HTERT RPE-1 (cell line): ENCODE data around the gene ARFGEF3.

Source experiments
- in situ Hi-C: fragments of 300-500 bp; cut with MboI; formaldehyde crosslinking; loops from 4 replicates; pipeline ENCODE4 v1.14.3; 2020; ENCODE audit warnings: low sequenced_read_pairs

The ARFGEF3 gene

DNA sequence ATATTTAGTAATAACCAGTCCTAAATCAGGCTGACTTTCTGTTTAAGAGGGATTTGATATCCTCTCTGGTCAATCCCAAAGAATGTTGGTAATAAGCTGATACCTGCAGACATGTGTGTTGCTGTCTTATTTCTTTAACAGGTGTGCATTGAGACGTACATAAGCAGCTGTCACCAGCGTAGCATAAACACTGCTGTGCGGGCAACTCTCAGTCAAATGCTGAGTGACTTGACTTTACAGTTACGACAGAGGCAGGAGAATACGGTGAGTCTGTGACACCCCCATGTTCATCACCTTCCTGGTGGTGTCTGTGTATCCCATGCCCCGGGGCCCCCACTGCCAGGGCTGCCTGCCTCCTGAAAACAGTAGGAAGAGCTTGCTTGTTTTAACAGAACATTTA lies 76.6 kb downstream of the ARFGEF3 start:
- in situ Hi-C loops = no loop called here

DNA sequence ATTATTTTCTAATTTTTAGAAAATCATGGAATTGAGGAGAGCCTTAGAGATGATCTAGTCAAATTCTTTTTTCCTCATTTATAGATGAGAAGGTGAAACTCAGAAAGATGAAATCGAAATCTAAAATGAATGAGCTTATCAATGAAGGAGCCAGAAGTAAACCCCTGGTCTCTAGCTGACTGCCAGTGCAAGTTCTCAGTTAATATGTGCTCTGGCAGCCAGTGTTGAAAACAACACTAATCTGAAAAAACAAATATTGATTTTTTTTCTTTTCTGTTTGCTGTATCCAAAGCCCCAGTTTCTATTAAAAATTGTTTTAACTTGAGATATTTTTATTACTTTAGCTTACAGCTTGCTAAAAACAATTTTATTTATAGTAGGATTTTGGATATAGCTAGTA lies 78.0 kb downstream of the ARFGEF3 start:
- in situ Hi-C loops = no loop called here

DNA sequence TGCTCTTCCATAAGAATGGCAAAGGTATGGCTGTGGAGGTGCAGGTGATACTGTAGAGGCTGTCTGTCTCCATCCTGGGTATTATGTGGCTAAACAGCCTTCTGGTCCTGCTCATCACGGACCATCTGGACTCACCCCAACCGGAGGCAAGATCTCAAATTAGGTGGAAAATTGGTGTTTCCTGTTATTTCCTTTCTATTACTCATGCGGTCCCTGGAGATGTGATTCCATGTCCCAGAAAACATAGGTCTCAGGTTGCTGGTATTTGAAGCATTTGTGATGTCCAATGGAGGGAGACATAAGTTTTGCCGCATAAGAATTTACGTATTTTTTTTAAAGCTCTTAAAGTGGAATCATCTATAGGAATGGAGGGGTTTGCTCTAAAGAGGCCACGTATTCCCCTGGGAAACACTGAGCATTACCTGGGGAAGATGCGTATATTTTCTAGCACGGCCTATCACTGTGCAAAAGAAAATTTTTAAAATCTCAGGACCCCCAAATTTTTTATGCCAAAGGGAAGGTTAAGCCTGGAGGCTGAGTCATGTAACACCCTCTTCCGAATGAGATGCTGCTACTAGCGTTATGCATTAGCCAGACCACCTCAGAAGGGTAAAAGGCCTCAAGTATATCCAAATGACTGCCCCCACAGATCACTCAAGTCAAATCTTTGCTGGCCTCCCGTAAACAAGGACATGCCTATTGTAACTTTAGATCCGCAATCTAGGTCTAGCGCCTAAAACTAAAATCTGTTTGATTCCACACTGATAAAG lies 78.9 kb downstream of the ARFGEF3 start:
- in situ Hi-C loops = no loop called here

DNA sequence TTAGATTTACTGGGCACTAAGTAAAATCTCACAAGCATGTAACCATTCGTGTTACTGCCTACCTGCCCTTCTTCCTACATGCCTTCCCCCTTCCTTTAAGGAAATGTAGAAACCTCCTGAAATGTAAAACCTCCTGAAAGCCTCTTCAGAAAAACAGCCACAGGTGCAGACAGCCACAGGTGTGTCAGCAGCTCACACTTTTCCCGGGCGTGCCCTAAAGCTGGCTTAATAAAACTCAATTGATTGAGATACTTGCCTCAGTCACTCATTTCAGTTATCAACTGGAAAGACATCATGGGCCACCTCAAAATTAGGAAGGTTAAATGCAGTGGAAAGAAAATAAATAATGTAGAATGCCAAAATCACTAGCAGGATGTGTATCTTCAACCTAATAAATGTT lies 79.6 kb downstream of the ARFGEF3 start:
- in situ Hi-C loops = no loop called here

DNA sequence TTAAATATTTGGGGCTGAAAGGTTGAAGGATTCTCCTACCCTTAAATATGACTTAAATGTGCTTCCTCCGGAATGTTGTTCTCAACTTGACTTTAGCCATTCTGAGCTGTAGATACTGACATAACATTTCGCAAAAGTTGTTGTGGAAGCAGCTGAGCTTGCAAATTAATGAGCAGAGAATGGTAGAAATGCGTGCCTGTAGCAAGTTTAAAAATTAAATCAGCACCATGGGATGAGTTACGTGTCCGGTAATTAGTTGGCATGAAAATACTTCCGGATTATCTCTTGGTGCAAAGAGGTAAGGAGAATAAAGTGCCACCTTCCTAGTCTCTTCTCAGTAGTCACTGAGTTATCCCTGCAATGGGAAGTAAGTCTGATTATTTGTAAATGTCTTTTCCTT lies 80.2 kb downstream of the ARFGEF3 start:
- in situ Hi-C loops = no loop called here

DNA sequence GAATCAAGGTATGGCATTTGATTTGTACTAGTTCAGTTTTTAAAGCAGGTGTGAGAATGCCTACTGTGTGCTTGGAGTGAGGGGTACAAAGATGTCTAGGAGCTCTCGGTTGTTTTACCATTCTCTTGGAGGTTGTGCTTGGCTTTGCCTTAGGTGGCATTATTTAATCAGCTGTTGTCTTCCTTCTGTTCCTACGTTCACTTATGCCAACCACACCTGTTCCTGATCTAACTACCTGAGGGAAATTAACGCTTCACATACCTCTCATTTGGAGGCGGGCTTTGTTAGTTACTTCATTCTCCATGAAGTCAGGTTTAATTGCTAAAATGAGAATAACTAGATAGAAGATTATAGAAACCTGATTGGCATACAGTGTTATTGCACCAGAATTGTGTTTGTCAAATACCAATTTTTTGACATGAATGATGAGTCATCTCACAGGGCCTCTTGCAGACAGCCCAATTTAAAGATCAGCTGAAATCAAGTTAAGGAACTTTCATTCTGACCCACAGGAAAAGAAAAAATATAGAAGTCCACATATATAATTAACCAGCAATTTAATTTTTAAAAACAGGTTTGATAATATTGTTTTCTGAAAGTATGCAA lies 81.4 kb downstream of the ARFGEF3 start:
- in situ Hi-C loops = no loop called here

DNA sequence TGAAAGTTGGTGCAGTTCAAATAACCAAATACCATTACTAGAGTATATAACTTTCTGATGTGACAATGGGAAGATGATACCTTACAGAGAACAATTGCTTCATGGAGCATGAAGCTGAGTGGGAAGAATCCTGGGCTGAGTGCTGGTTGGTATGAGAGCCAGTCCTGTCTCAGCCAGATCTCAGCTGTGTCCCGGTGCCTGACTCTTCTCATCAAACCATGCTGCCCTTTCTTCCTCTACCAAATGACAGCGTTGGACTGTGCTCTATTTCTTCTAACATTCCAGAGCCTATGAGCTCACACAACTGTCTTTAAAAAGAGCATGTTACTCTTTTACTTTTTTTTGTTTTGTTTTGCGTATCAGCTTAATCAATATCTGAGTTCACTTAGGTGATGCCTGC lies 84.0 kb downstream of the ARFGEF3 start:
- in situ Hi-C loops = no loop called here

DNA sequence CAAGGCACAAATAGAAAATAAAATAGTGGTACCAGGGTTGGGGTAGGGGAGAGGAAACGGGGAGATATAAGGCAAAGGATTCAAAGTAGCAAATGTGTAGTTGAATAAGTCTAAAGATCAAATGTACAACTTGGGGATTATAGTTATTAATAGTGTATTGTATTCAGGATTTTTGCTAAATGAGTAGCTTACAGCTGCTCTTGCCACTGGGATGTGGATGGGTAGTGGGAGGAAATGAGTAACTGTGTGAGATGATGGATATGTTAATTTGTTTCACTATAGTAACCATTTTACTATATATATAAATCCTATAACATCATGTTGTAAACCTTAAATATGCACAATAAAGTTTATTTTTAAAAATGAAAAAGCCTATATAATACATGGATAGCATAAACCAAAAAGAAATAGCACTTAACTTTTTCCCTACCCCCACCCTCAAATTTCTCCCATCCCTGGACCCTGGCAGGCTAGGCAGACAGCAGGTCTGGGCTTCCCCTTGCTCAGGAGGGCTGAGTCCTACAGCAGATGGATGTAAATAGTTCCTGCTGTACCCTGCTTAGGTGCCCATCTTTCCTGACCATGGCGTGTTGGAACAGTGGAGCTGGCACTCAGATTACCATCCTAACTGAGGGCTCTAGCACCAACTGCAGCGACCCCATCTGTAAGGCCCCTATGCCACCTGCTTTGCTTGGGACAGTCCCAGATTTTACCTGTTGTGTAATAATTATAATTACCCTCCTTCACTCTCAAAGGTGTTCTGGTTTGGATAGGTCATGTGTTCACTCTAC lies 85.1 kb downstream of the ARFGEF3 start:
- in situ Hi-C loops = no loop called here

DNA sequence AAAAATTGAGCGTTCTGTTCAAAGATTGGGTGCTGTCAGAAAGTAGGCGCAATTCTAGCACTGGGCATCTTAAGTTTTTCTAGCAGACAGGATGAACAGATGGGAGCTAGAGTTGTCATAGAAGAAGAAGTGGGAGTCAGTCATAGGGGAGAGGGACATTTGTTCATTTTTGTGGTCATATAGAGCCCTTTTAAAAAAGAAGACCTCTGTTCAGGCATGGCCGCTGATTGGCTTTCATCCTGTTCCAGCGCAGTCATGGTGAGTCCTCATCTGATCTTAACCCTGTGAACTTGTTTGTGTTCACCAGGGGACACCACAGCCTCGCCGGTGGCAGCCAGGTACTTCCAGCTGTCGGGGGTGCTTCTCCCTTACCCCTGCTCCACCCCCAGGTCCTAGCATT lies 86.3 kb downstream of the ARFGEF3 start:
- in situ Hi-C loops = no loop called here

DNA sequence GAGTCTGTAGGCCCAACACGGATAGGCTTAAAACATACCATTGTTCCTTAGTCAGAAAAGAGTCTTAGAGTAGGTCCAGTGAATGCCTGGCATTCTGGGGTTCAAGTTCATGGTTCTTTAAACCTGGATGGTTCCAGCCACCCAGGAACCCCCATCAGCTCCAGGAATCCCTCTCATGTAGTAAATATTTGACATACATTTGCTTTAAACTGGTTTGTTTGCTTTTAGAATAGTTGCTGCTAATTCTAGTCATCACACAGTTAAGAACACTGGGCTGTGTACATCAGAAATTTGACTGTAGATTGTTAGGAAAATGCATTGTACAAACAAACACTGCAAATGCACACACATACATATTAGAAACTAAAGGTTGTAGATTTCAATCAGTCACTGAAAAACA lies 87.1 kb downstream of the ARFGEF3 start:
- in situ Hi-C loops = no loop called here

DNA sequence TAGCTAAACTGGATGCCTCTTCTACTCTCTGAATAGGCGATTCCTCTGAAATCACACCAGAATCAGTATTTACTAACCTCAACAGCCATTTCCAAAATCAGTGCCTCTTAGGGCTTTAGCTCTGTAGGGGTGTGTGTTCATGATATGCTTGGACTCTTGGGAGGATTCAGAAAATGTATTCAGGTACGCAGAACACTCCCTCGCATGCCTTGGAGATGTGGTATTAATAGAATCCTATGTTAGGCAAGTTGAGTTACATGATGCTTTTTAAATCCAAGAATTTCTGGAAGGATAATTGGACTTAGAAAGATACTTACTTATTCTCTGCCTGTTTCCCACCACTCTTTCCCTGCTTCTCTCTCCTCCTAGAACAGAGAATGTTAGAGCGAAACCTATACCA lies 88.3 kb downstream of the ARFGEF3 start:
- in situ Hi-C loops = no loop called here

DNA sequence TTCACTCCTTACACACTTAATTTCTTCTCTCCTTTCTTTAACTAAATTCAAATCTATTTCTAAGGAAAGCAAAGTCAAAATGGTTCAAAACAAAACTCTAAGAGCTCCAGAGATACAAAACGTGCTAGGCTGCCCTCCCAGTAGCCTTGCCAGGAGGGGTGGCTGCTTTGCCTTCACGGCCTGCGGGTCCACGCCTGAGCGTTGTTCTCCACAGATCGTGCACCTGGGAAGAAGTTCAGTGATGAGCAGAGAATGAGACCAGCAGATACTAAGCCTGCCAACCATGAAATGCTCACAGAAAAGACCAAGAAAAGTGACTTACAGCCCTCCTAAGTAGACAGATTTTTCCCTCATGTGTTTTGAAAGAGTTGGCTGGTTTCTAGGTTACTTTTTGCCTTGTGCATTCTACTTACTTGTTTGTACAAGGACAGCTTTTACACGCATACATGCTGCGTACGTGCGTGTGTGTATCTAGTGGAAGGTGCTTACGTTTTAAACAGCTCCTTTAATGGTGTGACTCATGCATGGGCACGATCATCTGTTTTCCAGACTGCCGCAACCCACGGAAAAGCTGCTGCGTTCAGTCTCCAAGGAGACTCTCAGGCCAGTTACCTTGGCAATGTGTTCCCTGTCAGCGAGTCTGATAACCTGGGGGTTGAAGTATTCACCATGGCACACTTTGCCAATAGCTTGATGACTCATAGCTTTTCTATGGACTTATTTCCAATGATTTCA lies 88.9 kb downstream of the ARFGEF3 start:
- in situ Hi-C loops = no loop called here

DNA sequence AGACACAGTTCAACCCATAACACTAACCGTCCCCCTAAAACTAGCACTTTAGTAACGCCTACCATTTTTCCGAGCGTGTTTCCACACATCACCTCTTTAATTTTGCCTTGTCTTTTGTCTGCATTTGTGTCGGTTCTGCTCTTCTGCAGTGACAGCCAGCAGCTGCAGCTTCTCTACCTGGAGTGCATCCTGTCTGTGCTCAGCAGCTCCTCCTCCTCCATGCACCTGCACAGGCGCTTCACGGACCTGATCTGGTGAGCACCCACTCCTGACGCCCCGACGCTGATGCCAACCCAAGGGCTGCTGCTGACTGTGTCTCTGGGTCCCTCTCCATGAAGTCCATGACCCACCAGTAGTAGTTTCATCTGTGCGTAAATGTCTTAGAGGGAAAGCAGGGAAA lies 92.0 kb downstream of the ARFGEF3 start:
- in situ Hi-C loops = no loop called here

DNA sequence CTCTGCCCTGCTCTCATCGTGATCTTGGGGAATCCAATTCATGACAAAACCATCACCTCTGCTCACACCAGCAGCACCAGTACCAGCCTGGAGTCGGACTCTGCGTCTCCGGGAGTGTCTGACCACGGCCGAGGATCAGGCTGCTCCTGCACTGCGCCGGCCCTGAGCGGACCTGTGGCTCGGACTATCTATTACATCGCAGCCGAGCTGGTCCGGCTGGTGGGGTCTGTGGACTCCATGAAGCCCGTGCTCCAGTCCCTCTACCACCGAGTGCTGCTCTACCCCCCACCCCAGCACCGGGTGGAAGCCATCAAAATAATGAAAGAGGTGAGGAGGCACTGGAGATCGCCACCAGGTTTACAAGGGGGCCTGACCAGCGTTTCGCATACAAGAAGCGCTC lies 93.7 kb downstream of the ARFGEF3 start:
- in situ Hi-C loops = no loop called here

DNA sequence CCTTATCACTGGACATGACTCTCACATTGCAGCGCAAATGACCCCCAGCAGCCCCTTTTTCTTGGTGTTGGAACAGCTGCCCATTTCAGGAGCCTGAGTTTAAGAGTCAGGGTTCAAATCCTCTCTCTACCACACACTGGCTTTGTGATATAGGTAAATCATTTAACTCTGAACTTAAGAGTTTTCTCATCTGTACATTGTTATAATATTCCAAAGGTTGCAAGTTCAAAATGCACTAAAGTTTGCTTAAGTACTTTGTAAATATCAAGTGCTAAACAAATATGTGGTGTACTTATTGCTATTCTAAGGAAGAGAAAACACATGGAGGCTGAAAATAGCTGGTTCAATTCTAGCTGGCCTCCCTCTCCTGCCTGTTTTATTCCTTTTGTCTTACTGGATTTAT lies 95.9 kb downstream of the ARFGEF3 start:
- in situ Hi-C loops = no loop called here

DNA sequence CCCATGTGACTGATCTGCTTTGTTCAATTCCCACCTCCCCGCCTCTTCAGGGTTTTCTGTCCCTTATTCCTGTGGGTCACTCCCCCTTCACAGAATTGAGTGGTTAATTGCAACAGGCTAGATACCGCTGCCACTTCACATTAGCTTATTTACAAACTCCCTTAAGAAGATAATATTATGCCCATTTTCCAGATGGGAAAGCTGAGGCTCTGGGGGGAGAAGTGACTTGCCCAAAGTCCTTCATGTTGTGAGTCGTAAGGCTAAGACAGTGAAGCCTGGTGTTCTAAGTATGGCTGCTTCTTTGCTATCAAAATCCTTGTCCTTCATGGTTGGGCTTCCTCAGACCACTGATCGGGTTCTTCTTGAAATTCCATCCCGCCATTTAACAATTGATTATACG lies 96.5 kb downstream of the ARFGEF3 start:
- in situ Hi-C loops = no loop called here

DNA sequence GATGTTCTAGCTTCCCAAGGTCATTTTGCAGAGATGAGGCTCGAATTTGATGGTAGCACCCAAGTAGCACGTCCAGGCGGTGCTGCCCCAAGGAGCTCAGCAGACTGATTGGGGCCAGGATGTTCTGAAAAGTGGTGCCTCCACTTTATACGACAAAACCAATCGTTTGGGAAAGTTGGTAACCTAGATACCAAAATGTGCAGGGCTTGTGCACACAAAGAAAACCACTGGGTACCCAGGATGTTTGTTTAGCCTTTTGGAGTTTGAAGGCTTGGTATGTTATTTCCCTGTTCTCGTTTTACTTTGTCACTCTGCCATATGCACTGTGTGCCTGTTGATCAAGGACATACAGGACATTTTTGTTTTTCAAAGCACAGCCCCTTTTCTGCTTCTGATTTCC lies 97.3 kb downstream of the ARFGEF3 start:
- in situ Hi-C loops = no loop called here

DNA sequence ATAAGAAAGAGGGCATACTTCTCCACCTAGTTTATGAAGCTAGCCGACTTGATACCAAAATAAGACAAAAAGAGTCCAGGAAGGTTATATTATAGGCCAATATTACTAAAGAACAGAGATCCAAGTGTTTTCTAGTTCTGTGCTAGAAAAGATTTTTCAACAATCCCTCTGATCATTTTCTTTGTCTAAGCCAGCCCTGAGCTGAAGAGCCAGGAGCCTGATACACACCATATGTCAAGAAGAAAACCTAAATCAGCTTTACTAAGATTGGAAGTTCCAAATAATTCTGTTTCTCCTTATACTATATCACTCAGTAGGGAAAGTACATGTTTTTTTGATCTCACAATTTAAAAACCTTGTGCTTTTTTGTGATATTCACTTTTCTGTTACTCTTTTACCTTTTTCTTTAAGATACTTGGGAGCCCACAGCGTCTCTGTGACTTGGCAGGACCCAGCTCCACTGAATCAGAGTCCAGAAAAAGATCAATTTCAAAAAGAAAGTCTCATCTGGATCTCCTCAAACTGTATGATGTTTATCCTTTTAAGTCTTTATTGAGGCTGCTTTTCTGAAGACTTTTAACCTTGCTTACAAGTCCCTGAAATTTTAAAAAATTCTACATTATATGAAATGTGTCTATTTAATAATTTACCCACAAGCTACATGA lies 99.5 kb downstream of the ARFGEF3 start:
- in situ Hi-C loops = no loop called here

DNA sequence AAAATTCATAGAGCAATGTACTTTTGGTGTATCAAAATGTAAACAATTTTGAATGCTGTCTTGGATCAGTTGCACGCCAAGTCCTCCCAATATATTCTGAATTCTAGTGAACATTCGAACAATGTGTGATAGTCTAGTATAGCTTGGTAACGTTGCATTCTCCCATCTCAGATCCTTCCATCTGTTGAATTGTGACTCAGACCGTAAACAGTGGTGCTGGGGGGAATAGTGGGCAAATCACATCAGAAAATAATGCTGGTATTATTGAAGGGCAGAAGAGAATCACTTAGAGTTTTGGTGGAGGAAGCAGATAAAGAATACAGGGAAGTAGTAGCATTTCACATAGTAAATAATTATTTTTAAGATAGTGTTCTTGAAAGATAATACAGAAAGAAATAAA lies 102.2 kb downstream of the ARFGEF3 start:
- in situ Hi-C loops = no loop called here

DNA sequence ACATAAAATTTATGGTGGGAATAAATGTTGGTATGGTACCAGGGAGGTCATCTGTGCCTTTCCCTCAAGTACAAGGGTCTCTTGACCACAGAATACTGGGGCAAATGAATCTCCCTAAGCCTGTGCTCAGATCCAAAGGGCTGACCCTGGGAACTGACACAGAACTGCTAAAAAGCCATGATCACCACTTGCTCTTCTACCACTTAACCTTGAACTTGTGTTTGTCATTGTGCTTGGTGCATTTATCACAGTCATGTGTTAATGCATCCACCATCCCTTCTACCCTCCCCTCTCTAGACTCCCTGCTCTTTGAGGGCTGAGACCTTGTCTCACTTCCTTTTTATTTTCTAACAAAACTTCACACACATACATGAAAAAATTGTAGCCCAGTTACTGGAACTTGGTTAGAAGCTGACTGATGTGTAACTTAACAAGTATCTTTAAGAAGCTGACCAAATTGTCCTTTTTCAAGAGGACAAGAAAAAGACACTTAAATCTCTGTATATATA lies 102.7 kb downstream of the ARFGEF3 start:
- in situ Hi-C loops = no loop called here

DNA sequence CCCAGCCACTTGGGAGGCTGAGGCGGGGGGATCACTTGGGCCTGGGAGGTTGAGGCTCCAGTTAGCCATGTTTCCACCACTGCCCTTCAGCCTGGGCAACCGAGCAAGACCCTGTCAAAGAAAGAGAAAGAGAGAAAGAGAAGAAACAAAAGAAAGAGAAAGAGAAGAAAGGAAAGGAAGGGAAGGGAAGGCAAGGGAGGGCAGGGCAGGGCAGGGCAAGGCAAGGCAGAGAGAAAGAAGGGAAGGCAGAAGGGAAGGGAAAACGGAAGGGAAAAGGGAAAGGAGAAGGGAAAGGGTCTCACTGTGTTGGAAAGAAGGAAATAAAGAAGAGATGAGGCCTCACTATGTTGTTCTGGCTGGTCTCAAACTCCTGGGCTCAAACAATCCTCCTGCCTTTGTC lies 104.4 kb downstream of the ARFGEF3 start:
- in situ Hi-C loops = no loop called here
